ENCODE measurements around the gene PRDM15. TPM values are rescaled to one million over a fixed set of nuclear protein-coding genes. Genes with fewer than 3 reads are reported as not detected.

PRDM15 gene
- total RNA-seq, 2 experiments from 2014 or later, result 12.2 to 13.0 TPM

GRCh38 chr21:41851090-41851790 lies 27.9 kb downstream of the PRDM15 start:
- CTCF ChIA-PET, result no interaction called here
- POLR2A ChIA-PET, result no interaction called here

- CTCF ChIA-PET, result no interaction called here
- POLR2A ChIA-PET, result no interaction called here
These were observed 29.1 kb downstream of the PRDM15 start for GRCh38 chr21:41850085-41850484.

GRCh38 chr21:41848958-41849580 lies 30.1 kb downstream of the PRDM15 start:
- ChIA-PET CTCF (no interaction called here), POLR2A (interaction anchor here (0.6 kb wide), 1 partner anchor 16 kb away, joined by 4 read pairs; no protein-coding TSS in a partner anchor)

- ChIA-PET POLR2A (no interaction called here), CTCF (no interaction called here)
These were observed 30.6 kb downstream of the PRDM15 start for GRCh38 chr21:41848533-41848932.

GRCh38 chr21:41847066-41847804 lies 31.9 kb downstream of the PRDM15 start:
- ChIA-PET POLR2A (no interaction called here), CTCF (no interaction called here)

- ChIA-PET POLR2A (no interaction called here), CTCF (no interaction called here)
These were observed 32.6 kb downstream of the PRDM15 start for GRCh38 chr21:41846536-41846935.

- ChIA-PET CTCF (no interaction called here), POLR2A (no interaction called here)
These were observed 33.2 kb downstream of the PRDM15 start for GRCh38 chr21:41846033-41846317.

- ChIA-PET CTCF (no interaction called here), POLR2A (no interaction called here)
These were observed 33.7 kb downstream of the PRDM15 start for GRCh38 chr21:41845310-41846032.

- POLR2A ChIA-PET, result interaction anchor here (0.6 kb wide), 1 partner anchor 206 kb away, joined by 3 read pairs; no protein-coding TSS in a partner anchor
- CTCF ChIA-PET, result no interaction called here
These were observed 35.6 kb downstream of the PRDM15 start for GRCh38 chr21:41843584-41843983.

- POLR2A ChIA-PET, result no interaction called here
- CTCF ChIA-PET, result interaction anchor here (0.7 to 1.2 kb wide), 2 partner anchors 43 to 206 kb away, joined by 4 to 5 read pairs; no protein-coding TSS in a partner anchor
These were observed 38.3 kb downstream of the PRDM15 start for GRCh38 chr21:41840880-41841279.

GRCh38 chr21:41839387-41840000 lies 39.6 kb downstream of the PRDM15 start:
- POLR2A ChIA-PET, result no interaction called here
- CTCF ChIA-PET, result interaction anchor here (1.2 kb wide), 1 partner anchor 45 kb away, joined by 5 read pairs; no protein-coding TSS in a partner anchor

- CTCF ChIA-PET, result interaction anchor here (0.9 kb wide), 1 partner anchor 280 kb away, joined by 4 read pairs; no protein-coding TSS in a partner anchor
- POLR2A ChIA-PET, result no interaction called here
These were observed 41.3 kb downstream of the PRDM15 start for GRCh38 chr21:41837756-41838297.

- ChIA-PET POLR2A (no interaction called here), CTCF (interaction anchor here (1.1 kb wide), 1 partner anchor 281 kb away, joined by 3 read pairs; no protein-coding TSS in a partner anchor)
These were observed 42.8 kb downstream of the PRDM15 start for GRCh38 chr21:41836166-41837015.

- POLR2A ChIA-PET, result no interaction called here
- CTCF ChIA-PET, result interaction anchor here (1.1 kb wide), 1 partner anchor 281 kb away, joined by 3 read pairs; no protein-coding TSS in a partner anchor
These were observed 43.4 kb downstream of the PRDM15 start for GRCh38 chr21:41835711-41836154.

- ChIA-PET CTCF (no interaction called here), POLR2A (no interaction called here)
These were observed 44.0 kb downstream of the PRDM15 start for GRCh38 chr21:41834926-41835663.

- ChIA-PET CTCF (no interaction called here), POLR2A (no interaction called here)
These were observed 44.8 kb downstream of the PRDM15 start for GRCh38 chr21:41834252-41834925.

GRCh38 chr21:41833497-41834115 lies 45.5 kb downstream of the PRDM15 start:
- CTCF ChIA-PET, result no interaction called here

More at GRCh38 chr21:41833497-41834115, 45.5 kb downstream of the PRDM15 start:
- POLR2A ChIA-PET, result no interaction called here
